HG02885 (cell line): ENCODE measurements around the gene EML3.
"Not testable (repeated sequence)": the region's sequence is repeated elsewhere in the genome, so short reads cannot be mapped to it uniquely, and the experiment has no call there.

ENCODE experiments used
- ATAC-seq: cut with Tn5 transposase; IDR thresholded peaks from one replicate; pipeline ENCODE4 v1.9.1; 2021; ENCODE audit warnings: mild to moderate bottlenecking; ENCODE audit not compliant: unreplicated experiment, poor library complexity

EML3 gene

GRCh38 chr11:62621567-62622470, 9.2 kb upstream of the EML3 start, which contains the start of gene B3GAT3:
Gene B3GAT3, minus strand, starts transcription at chr11:62621986. Its CDS starts 39 bp downstream, at chr11:62621947.
- ATAC-seq, result peak; percentile 93

- ATAC-seq, result no peak
Observed at GRCh38 chr11:62621027-62621566, 8.5 kb upstream of the EML3 start.

DNA sequence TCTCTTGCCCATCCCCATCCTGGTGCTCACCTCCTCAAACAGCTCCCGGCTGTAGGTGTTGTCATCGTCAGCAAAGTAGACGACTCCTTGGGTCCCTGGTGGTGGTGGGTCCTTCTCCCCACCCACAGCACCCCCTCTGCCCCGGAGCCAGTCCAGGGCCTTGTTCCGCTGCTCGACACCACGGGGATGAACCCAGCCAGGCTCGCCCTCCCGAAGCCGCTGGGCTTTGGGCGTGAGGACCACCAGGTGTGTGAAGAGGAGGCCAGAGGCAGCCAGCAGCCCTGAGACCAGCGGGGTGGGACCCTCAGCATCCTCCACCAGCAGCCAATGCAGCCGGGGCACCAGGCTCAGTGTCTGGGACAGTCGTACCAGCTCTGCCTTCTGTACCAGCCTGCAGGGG, 4.4 kb upstream of the EML3 start:
- not testable (repeated sequence) for ATAC-seq

GRCh38 chr11:62615521-62615920, 2.9 kb upstream of the EML3 start:
- no peak for ATAC-seq

GRCh38 chr11:62614275-62614674, 1.7 kb upstream of the EML3 start:
- no peak for ATAC-seq

- ATAC-seq, result no peak
Observed at GRCh38 chr11:62613291-62613778, 760 bp upstream of the EML3 start.

- peak; percentile 25 for ATAC-seq
Observed at GRCh38 chr11:62611705-62612365, 740 bp downstream of the EML3 start.

DNA sequence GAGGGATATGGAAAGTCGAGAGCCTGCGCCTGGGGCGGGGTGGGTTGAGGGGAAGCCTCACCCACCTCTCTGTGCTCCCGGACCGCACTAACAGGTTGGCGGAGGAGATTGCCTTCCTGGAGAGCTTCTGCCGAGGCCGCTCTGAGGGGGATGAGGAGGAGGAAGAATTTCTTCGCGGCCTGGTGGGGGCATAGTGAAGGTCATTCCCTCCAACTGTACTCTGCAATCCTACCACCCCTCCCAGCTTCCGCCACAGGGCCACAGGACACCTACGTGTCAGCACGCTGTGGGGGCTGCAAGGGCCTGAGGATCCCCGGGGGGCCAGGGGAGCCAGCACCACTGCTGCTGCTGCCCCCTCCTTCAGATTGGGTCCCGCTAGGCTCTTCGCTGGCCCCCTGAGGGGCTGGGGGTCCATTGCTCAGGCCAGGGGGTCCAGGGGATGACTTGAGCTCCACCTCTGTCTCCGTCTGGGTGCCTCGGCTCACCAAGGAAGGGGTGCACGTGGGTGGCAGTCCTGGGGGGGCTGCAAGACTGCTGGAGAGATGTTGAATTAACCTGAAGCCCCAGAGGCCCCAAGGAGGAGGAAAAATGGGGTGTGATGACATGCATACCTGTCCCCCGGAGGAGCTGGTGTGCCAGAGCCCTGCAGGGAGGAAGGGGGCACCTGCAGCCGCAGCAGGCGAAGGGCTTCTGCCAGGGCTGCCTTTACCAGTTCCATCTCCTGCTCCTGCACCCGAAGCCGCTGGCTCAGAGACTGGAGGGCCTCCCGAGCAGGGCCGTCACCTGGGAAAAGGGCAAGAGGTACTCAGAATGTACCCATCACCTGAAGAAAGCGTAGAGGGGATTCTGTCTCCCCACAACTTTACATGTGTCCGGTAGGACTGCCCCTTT, 1.5 kb downstream of the EML3 start:
- ATAC-seq, result no peak

DNA sequence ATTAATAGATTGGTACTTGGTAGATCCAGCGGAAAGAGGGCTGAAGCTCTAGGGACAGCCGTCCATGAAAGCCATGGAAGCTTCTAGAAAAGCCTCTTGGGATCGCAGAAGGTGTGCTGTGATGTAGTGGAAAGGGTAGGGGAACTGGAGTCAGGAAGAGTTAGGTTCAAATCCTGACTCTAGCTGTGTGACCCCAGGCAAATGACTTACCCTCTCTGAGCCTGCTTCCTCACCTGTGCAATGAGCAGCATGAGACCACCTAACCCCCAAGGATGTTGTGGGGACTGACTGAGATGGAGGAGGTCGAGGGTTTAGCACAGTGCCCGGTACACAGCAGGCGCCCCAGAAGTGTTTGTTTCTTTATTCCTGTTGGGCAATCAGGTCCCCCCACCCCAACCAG, 2.2 kb downstream of the EML3 start:
- ATAC-seq, result no peak

DNA sequence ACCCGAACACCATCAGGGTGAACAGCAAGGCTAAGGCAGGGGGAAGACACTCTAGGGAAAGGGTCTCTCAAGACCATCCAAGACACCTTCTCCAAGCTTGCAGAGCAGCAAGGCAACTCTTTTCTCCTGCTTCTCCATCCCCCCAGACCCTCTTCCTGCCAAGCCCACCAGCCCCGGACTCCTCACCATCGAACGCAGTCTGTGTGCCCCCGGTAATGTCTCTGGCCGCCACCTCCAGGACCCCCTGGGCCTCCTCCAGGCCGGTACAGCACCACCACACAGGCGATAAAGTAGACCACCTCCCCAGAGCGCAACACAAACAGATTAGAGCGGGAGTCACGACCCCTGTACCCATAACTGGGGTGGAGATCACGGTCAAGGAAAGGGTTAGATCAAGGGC, 3.8 kb downstream of the EML3 start:
- ATAC-seq, result no peak

DNA sequence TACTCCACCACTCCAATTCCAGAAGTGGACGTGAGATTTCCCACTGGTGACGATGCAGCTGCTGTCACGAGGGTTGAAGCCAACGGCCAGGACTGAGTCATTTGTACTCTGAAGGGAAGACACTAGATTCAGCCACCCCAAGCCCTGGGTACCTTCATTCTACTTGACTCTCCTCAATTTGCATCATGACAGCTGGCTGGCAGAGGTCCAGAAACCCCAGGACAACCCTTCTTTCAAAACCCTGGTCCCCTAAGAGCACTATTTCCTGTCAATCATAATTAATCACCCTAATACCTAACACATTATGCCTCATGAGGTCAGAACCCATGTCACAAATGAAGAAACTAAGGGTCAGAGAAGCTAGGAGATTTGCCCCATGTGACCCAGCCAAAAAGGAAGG, 4.9 kb downstream of the EML3 start:
- no peak for ATAC-seq

GRCh38 chr11:62605902-62606301, 6.7 kb downstream of the EML3 start:
- ATAC-seq, result no peak

DNA sequence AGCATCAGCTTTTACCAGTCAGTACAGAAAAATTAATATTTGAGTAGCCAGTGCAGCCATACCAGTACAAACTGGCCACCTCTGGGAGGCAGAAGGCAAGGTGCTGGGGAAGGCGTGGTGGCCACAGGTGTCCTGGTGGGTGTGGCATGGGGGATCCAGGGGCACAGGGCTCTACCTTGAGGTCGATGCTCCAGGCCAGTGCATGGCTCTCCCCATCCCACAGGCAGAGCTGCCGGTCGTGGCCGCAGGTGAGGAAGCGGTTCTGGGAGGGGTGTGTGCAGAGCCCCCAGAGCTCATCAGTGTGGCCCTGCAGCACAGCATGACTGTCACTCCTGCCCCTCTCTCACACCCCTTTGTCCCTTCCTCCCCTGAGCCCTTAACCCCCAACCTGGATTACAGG, 7.1 kb downstream of the EML3 start:
- ATAC-seq, result no peak

DNA sequence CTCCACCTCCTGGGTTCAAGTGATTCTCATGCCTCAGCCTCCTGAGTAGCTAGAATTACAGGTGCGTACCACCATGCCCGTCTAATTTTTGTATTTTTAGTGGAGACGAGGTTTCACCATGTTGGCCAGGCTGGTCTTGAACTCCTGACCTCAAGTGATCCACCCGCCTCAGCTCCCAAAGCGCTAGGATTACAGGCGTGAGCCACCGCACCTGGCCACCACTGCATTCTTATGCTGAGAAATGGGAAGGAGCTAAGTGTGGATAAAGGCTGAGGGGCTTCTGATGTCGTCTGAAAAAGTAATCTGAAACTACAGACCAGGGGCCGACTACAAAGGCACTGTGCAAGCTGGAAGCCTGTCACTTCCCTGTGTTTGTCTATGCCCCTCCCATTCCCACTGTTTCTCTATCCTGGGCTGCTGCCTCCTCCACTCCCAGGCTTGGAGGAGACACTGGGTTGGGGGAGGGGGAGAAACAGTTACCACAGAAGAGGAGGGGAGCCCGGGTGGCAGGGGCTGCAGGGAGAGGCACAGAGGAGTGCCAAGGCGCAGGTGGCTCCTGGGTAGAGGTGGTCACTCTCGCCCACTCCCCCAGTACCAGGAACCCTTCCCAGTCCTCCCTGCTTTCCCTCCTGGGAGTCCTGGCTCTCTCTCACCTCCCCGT, 8.0 kb downstream of the EML3 start:
- ATAC-seq, result no peak

DNA sequence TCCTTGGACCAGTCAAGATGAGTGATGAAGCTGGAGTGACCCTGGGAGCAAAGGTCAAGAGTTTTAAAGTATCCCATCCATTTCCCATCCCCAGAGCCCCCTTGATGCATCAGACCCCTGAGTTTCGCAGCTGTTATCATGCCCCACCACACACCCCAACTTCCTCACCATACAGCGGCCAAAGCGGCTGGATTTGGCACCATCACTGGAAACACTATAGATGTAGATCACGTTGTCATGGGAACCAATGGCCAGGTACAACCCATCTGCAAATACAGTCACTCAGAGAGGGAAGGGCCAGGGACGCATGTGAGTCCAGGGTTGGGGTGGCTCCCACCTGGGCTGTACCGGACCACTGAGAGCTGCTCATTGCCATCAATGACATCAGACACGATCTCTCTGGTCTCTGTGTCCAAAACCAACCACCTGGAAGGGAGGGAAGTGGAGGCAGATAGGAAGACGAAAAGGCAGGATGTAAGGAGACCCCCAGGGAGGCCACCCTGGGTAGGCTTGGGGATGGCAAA, 8.7 kb downstream of the EML3 start:
- ATAC-seq, result no peak

DNA sequence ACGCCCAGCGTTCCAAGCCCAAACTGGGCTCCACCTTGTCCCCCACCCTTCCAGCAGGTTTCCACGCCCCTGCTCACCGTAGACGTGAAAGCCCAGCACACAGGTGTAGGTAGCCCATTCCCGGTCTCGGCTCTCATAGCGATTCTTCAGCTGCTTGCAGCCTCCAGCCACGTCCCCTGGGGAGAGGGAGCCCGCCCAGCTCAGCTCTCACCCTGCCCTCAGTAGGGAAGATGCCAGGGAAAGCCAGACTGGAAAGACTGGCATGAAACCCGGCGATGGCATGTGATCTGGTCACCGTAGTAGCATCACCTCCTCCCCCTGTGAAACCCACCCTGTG, 9.5 kb downstream of the EML3 start:
- ATAC-seq, result no peak

DNA sequence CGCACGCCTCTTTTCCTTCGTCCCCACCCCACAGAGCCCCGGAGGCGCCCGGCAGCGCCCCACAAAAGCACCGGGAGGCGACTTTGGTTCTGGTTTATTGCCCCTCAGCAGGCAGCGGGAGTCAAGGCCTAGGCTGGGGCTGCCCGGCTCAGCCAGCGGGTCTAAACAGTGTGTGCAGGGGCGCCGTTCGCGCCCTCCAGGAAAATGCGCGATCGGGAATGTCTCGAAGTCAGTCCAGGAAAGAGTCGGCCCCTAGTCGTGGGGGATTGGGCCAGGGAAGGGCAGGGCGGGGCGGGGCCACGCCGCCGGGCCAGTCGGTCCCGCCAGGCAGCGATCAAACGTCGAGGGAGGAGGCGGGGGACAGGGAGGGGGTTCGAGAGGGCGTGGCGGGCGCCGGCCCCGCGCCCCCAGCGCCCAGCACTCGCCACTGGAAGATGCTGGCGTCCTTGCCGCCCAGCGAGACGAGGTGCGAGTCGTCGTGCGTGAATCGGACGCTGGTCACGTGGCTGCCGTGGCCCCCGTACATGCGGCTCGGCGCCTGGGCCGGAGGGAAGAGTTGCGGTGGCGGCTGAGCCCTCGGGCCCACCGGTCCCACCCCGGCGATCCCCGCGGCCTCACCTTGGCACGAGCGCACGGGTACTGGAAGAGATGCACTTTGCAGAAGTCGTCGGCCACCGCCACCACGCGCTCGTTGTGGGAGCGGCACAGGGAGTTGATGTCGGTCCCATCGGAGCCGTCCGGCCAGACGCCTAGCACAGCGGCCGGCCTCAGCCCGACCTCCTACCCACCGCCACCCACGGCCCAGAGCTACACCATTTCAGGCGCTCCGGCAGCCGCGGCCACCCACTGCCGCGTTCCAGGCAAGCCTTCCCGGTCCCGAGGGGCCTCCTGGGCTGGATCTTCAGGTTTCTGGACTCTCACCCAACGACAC, 10.2 kb downstream of the EML3 start:
- peak; percentile 3 for ATAC-seq

DNA sequence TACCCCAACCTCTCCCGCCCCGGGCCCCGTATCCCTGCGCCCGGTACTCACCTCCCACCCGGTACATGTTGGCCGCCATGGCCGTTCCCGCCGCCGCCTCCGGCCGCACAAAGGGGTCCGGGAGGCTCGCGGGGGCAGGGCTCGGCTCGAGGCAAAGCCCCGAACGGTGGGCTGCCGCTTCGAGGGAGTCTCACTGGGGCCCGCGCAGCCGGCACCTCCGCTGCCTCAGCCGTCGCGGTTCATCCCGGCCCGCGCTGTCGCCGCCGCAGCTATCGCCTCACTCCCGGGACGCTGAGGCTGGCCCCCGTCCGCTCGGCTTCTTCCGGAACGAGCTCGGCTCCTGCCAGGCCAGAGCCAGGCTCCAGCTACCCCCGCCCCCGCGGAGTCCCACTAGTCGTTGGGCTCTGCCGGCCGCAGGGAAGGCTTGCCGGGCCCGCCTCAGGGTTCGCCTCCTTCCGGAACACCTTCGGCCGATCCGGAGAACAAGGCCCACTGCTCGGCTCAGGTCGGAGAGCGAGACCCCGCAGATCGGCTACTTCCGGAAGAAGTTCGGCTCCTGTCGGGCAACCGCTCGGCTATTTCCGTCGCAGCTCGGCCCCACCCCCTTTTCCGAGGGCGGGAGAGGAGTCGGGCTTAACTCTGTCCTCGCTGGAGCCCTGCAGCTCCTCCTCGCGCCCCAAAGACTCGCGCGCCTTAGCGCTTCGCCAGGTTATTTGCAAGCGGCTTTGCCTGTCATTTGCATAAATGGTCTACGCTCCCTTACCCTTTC, 11.0 kb downstream of the EML3 start, which contains the start of gene MTA2:
MTA2 (minus strand) TSS at position 494 of the 769 bp plus-strand sequence; CDS start at position 79, 415 bp downstream.
- ATAC-seq, result peak; percentile 79
